Sigmoid colon (tissue), 4 donors: ENCODE data around the gene VPS8.

Experiments used
- CTCF ChIP-seq, 4 experiments: fragments of 450-650 bp in 3 of 4; fragments of 200-600 bp in 1 of 4; IDR thresholded peaks; one replicate each; pipeline ENCODE4 v1.5.1; 2016 to 2019; ENCODE audit warnings: antibody characterized with exemption in 4 of 4, mild to moderate bottlenecking in 3 of 4, moderate library complexity in 2 of 4
- EP300 ChIP-seq, 4 donors: sonication (generic); formaldehyde crosslinking; IDR thresholded peaks; one replicate each; pipeline ENCODE4 v1.6.1; 2017; ENCODE audit warnings: antibody characterized with exemption in 4 of 4
- POLR2AphosphoS5 ChIP-seq, 4 donors: sonication (generic); formaldehyde crosslinking; IDR thresholded peaks; one replicate each; pipeline ENCODE4 v1.6.1; 2017; ENCODE audit warnings: antibody characterized with exemption in 4 of 4

- no peak for TF ChIP-seq EP300 (IDR thresholded peaks at IDR 0.05)
- TF ChIP-seq CTCF (IDR thresholded peaks at IDR 0.05) = no peak
- TF ChIP-seq POLR2AphosphoS5 (IDR thresholded peaks at IDR 0.05) = no peak
Measured at GRCh38 chr3:184884359-184885017, 72.5 kb downstream of the VPS8 start.
